Mammary epithelial cell (primary cell): ENCODE measurements around the gene FLG.
"Not testable (repeated sequence)": the region's sequence is repeated elsewhere in the genome, so short reads cannot be mapped to it uniquely, and the experiment has no call there.

Experiments
- EZH2 ChIP-seq: IDR thresholded peaks from 2 replicates; pipeline ENCODE4 v1.6.1; 2012; ENCODE audit warnings: low read length, inconsistent platforms, borderline replicate concordance
- TF ChIP-seq, protein P1 (sequence below), 2 donors: IDR thresholded peaks in 1 of 2; conservative IDR thresholded peaks in 1 of 2; 2 replicates each; pipeline ENCODE4 v1.5.1; 2011 to 2012; ENCODE audit warnings: inconsistent platforms in 2 of 2, low read length in 2 of 2, mild to moderate bottlenecking in 2 of 2, control low read depth in 1 of 2, low read depth in 1 of 2; ENCODE audit not compliant: insufficient read depth in 1 of 2; ENCODE audit errors: extremely low read depth in 1 of 2

GRCh38 chr1:152306123-152306522 is 18.9 kb downstream of the FLG start:
- TF ChIP-seq, protein P1, sequence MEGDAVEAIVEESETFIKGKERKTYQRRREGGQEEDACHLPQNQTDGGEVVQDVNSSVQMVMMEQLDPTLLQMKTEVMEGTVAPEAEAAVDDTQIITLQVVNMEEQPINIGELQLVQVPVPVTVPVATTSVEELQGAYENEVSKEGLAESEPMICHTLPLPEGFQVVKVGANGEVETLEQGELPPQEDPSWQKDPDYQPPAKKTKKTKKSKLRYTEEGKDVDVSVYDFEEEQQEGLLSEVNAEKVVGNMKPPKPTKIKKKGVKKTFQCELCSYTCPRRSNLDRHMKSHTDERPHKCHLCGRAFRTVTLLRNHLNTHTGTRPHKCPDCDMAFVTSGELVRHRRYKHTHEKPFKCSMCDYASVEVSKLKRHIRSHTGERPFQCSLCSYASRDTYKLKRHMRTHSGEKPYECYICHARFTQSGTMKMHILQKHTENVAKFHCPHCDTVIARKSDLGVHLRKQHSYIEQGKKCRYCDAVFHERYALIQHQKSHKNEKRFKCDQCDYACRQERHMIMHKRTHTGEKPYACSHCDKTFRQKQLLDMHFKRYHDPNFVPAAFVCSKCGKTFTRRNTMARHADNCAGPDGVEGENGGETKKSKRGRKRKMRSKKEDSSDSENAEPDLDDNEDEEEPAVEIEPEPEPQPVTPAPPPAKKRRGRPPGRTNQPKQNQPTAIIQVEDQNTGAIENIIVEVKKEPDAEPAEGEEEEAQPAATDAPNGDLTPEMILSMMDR (conservative IDR thresholded peaks at IDR 0.05 in 1 of 2, IDR thresholded peaks at IDR 0.05 in 1 of 2; ENCODE audit: extremely low read depth in 1 of 2, insufficient read depth in 1 of 2, low read depth in 1 of 2, low read length in 2 of 2) = not testable (repeated sequence)
- TF ChIP-seq EZH2 = not testable (repeated sequence)
